Fibroblast of skin of abdomen (primary cell): ENCODE data around the gene NCK2.

ENCODE experiments used
- DNase-seq: peaks from one replicate; pipeline ENCODE4 v3.0.0-alpha.2; 2013

The NCK2 gene

GRCh38 chr2:105852066-105852465 is 107.4 kb downstream of the NCK2 start:
- DNase-seq = no peak

- DNase-seq = no peak
Measured at GRCh38 chr2:105853354-105854088, 108.8 kb downstream of the NCK2 start.

GRCh38 chr2:105854972-105855371 is 110.3 kb downstream of the NCK2 start:
- DNase-seq = no peak

- no peak for DNase-seq
Measured at GRCh38 chr2:105856581-105856980, 111.9 kb downstream of the NCK2 start.

GRCh38 chr2:105857076-105857740 is 112.5 kb downstream of the NCK2 start:
- no peak for DNase-seq

GRCh38 chr2:105858868-105859693 is 114.4 kb downstream of the NCK2 start:
- no peak for DNase-seq

- DNase-seq = no peak
Measured at GRCh38 chr2:105859694-105859951, 114.9 kb downstream of the NCK2 start.

- DNase-seq = no peak
Measured at GRCh38 chr2:105860567-105860966, 115.9 kb downstream of the NCK2 start.

GRCh38 chr2:105861200-105861599 is 116.5 kb downstream of the NCK2 start:
- no peak for DNase-seq

GRCh38 chr2:105862843-105863242 is 118.1 kb downstream of the NCK2 start:
- no peak for DNase-seq

GRCh38 chr2:105864262-105864661 is 119.5 kb downstream of the NCK2 start:
- no peak for DNase-seq

GRCh38 chr2:105865222-105865913 is 120.7 kb downstream of the NCK2 start:
- DNase-seq = peak; percentile 50

GRCh38 chr2:105866216-105867185 is 121.8 kb downstream of the NCK2 start:
- peak; percentile 80 for DNase-seq

- no peak for DNase-seq
Measured at GRCh38 chr2:105867587-105867986, 122.9 kb downstream of the NCK2 start.

- no peak for DNase-seq
Measured at GRCh38 chr2:105868060-105868459, 123.3 kb downstream of the NCK2 start.

- DNase-seq = no peak
Measured at GRCh38 chr2:105869341-105869740, 124.6 kb downstream of the NCK2 start.

- DNase-seq = no peak
Measured at GRCh38 chr2:105870062-105870461, 125.3 kb downstream of the NCK2 start.

GRCh38 chr2:105870858-105871257 is 126.1 kb downstream of the NCK2 start:
- no peak for DNase-seq

GRCh38 chr2:105872142-105872728 is 127.5 kb downstream of the NCK2 start:
- no peak for DNase-seq

GRCh38 chr2:105872830-105873229 is 128.1 kb downstream of the NCK2 start:
- no peak for DNase-seq

- no peak for DNase-seq
Measured at GRCh38 chr2:105873281-105873680, 128.6 kb downstream of the NCK2 start.
